ENCODE results near the gene CACNB2. TPM values are rescaled to one million over a fixed set of nuclear protein-coding genes. Genes with fewer than 3 reads are reported as not detected.

CACNB2 gene
- polyA plus RNA-seq, 1 experiment: 0.12 TPM

GRCh38 chr10:18400201-18400905, 260.1 kb downstream of the CACNB2 start:
- Histone ChIP-seq H3K4me3 (ENCODE audit: low read depth, low read length) (no peak overlapping the region), H3K27me3 (ENCODE audit: control insufficient read depth, insufficient read depth, low read length) (no peaks in the 10 kb centered on the region), H3K36me3 (ENCODE audit: control insufficient read depth, insufficient read depth, low read length) (no peaks in the 10 kb centered on the region)
- CTCF ChIA-PET: no interaction called here
- no peak for TF ChIP-seq CTCF (IDR thresholded peaks at IDR 0.05; ENCODE audit: insufficient read depth, low read depth, low read length)
- POLR2A ChIA-PET: no interaction called here
- no peak for DNase-seq (ENCODE audit: low read depth)

GRCh38 chr10:18400906-18401245, 260.7 kb downstream of the CACNB2 start:
- no peak for TF ChIP-seq CTCF (IDR thresholded peaks at IDR 0.05; ENCODE audit: insufficient read depth, low read depth, low read length)
- ChIA-PET CTCF (interaction anchor here (1.3 kb wide), 1 partner anchor 31 kb away, joined by 4 read pairs; no protein-coding TSS in a partner anchor), POLR2A (no interaction called here)
- Histone ChIP-seq H3K27me3 (ENCODE audit: control insufficient read depth, insufficient read depth, low read length) (no peaks in the 10 kb centered on the region), H3K36me3 (ENCODE audit: control insufficient read depth, insufficient read depth, low read length) (no peaks in the 10 kb centered on the region), H3K4me3 (ENCODE audit: low read depth, low read length) (no peak overlapping the region)
- DNase-seq (ENCODE audit: low read depth): no peak

GRCh38 chr10:18401416-18402195, 261.4 kb downstream of the CACNB2 start:
- Histone ChIP-seq H3K27me3 (ENCODE audit: control insufficient read depth, insufficient read depth, low read length) (no peaks in the 10 kb centered on the region), H3K36me3 (ENCODE audit: control insufficient read depth, insufficient read depth, low read length) (no peaks in the 10 kb centered on the region), H3K4me3 (ENCODE audit: low read depth, low read length) (no peak overlapping the region)
- ChIA-PET CTCF (interaction anchor here (1.3 kb wide), 1 partner anchor 30 kb away, joined by 4 read pairs; no protein-coding TSS in a partner anchor), POLR2A (no interaction called here)
- no peak for TF ChIP-seq CTCF (IDR thresholded peaks at IDR 0.05; ENCODE audit: insufficient read depth, low read depth, low read length)
- no peak for DNase-seq (ENCODE audit: low read depth)

- ChIA-PET POLR2A (no interaction called here), CTCF (no interaction called here)
- Histone ChIP-seq H3K27me3 (ENCODE audit: control insufficient read depth, insufficient read depth, low read length) (no peaks in the 10 kb centered on the region), H3K4me3 (ENCODE audit: low read depth, low read length) (no peak overlapping the region), H3K36me3 (ENCODE audit: control insufficient read depth, insufficient read depth, low read length) (no peaks in the 10 kb centered on the region)
- no peak for TF ChIP-seq CTCF (IDR thresholded peaks at IDR 0.05; ENCODE audit: insufficient read depth, low read depth, low read length)
- no peak for DNase-seq (ENCODE audit: low read depth)
These were observed 262.6 kb downstream of the CACNB2 start for GRCh38 chr10:18402853-18403252.

- DNase-seq (ENCODE audit: low read depth): no peak
- Histone ChIP-seq H3K4me3 (ENCODE audit: low read depth, low read length) (no peak overlapping the region), H3K27me3 (ENCODE audit: control insufficient read depth, insufficient read depth, low read length) (no peaks in the 10 kb centered on the region), H3K36me3 (ENCODE audit: control insufficient read depth, insufficient read depth, low read length) (no peaks in the 10 kb centered on the region)
- ChIA-PET CTCF (no interaction called here), POLR2A (no interaction called here)
- TF ChIP-seq CTCF (IDR thresholded peaks at IDR 0.05; ENCODE audit: insufficient read depth, low read depth, low read length): no peak
These were observed 264.3 kb downstream of the CACNB2 start for GRCh38 chr10:18404530-18404929.

Measured in BJ (cell line).